Measurements from ENCODE around the gene FBLN1. TPM values are rescaled to one million over a fixed set of nuclear protein-coding genes. Genes with fewer than 3 reads are reported as not detected.
"Not testable (repeated sequence)": the region's sequence is repeated elsewhere in the genome, so short reads cannot be mapped to it uniquely, and the experiment has no call there.

Gene FBLN1
- total and polyA plus RNA-seq, 2 donors (not counting 1 experiment from before 2014, with no cell fraction given): not detected

DNA sequence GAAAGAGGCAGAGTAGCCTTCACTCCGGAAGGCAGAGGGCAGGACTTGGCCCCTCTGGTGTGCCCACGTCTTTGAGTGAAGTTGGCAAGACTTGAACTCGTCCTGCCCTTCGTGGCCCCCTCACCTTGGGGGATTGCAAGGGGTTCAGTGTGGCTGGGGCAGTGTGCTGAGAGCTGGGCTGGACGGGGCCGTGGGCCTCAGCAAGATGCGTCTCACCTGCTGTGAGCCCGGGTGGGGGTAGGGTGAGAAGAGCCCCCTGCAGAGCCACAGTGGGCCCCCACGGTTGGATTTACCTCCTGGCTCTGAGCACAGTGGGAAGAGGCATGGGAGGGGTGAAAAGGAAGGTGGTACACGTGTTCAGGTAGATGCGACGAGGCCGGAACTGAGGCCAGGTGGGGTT is 87.6 kb downstream of the FBLN1 start:
- H3K27ac Mint-ChIP-seq: no peak overlapping the region
- H3K4me3 Mint-ChIP-seq: no peak overlapping the region
- H3K9me3 ChIP-seq (ENCODE audit: control extremely low read depth in 1 of 3, control insufficient read depth in 2 of 3, insufficient read depth in 1 of 3, low read length in 2 of 3): peaks cover 0 to 2% (median 0%) of the 10 kb centered on the region in 3 donors
- no peaks in the 10 kb centered on the region for H3K36me3 ChIP-seq (replicated peaks in 1 of 2; ENCODE audit: control extremely low read depth in 1 of 2, control insufficient read depth in 1 of 2, extremely low read depth in 1 of 2, insufficient read depth in 2 of 2, low read length in 1 of 2)
- no peaks in the 10 kb centered on the region for H4K20me1 ChIP-seq (ENCODE audit: control insufficient read depth, insufficient read depth, low read length, poor library complexity, severe bottlenecking)
- TF ChIP-seq, protein P1, sequence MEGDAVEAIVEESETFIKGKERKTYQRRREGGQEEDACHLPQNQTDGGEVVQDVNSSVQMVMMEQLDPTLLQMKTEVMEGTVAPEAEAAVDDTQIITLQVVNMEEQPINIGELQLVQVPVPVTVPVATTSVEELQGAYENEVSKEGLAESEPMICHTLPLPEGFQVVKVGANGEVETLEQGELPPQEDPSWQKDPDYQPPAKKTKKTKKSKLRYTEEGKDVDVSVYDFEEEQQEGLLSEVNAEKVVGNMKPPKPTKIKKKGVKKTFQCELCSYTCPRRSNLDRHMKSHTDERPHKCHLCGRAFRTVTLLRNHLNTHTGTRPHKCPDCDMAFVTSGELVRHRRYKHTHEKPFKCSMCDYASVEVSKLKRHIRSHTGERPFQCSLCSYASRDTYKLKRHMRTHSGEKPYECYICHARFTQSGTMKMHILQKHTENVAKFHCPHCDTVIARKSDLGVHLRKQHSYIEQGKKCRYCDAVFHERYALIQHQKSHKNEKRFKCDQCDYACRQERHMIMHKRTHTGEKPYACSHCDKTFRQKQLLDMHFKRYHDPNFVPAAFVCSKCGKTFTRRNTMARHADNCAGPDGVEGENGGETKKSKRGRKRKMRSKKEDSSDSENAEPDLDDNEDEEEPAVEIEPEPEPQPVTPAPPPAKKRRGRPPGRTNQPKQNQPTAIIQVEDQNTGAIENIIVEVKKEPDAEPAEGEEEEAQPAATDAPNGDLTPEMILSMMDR (IDR thresholded peaks at IDR 0.05): no peak
- no peak for TF ChIP-seq EZH2 (IDR thresholded peaks at IDR 0.05; ENCODE audit: borderline replicate concordance, insufficient read depth, low read depth, low read length, poor library complexity, severe bottlenecking)
- ATAC-seq (ENCODE audit: low read depth): no peak
- no peak overlapping the region for H3K27ac ChIP-seq (ENCODE audit: low read length in 2 of 2)
- H3K4me1 Mint-ChIP-seq: no peaks in the 10 kb centered on the region
- peaks cover 16% of the 10 kb centered on the region for H3K27me3 Mint-ChIP-seq
- POLR2A ChIA-PET: no interaction called here
- peaks cover 0 to 3% (median 0%) of the 10 kb centered on the region in 4 experiments for H3K27me3 ChIP-seq (replicated peaks in 1 of 4; ENCODE audit: control extremely low read depth in 1 of 4, control insufficient read depth in 3 of 4, insufficient read depth in 4 of 4, low read length in 3 of 4)
- CTCF ChIA-PET: no interaction called here
- H3K9me3 Mint-ChIP-seq (ENCODE audit: insufficient read depth): no peaks in the 10 kb centered on the region
- H3K79me2 ChIP-seq (ENCODE audit: control insufficient read depth, insufficient read depth, low read length): no peaks in the 10 kb centered on the region
- no peak overlapping the region for H3K4me3 ChIP-seq (ENCODE audit: control extremely low read depth in 1 of 5, extremely low read depth in 1 of 5, insufficient read depth in 1 of 5, low read depth in 2 of 5, low read length in 4 of 5)
- no peak for DNase-seq
- WGBS (ENCODE audit: insufficient coverage): 90% methylated on average over 13 of the region's 13 CpGs
- H3K4me1 ChIP-seq (ENCODE audit: control insufficient read depth in 2 of 2, insufficient read depth in 2 of 2, low read length in 2 of 2): no peaks in the 10 kb centered on the region
- intact Hi-C loops (cut with micrococcal nuclease): no loop called here
- no peak overlapping the region for H3K4me2 ChIP-seq (replicated peaks; ENCODE audit: low read depth, low read length, poor library complexity, severe bottlenecking)
- H2AFZ ChIP-seq (ENCODE audit: insufficient read depth, low read depth, low read length, poor library complexity, severe bottlenecking): no peak overlapping the region
- no peak overlapping the region for H3K9ac ChIP-seq (ENCODE audit: low read length)

DNA sequence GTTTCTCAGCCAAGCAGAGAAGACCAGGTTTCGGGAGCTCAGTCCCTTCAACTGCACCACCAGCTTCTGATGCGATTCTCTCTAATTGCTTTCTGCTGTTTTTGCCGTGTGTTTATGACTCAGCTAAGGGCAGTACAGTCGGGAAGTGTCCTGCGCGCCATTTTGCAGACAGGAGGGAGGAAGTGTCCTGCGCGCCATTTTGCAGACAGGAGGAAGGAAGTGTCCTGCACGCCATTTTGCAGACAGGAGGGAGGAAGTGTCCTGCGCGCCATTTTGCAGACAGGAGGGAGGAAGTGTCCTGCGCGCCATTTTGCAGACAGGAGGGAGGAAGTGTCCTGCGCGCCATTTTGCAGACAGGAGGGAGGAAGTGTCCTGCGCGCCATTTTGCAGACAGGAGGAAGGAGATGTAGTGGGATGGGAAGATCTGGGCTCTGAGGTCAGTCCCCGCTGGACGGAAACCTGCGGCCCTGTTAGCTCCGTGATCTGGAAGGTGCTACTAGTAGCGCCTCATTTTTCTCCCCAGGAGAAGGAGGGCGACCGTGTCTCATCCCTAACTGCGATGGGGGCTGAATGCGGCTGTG is 89.0 kb downstream of the FBLN1 start:
- ATAC-seq (ENCODE audit: low read depth); H3K36me3 ChIP-seq (replicated peaks in 1 of 2; ENCODE audit: control extremely low read depth in 1 of 2, control insufficient read depth in 1 of 2, extremely low read depth in 1 of 2, insufficient read depth in 2 of 2, low read length in 1 of 2); H3K4me1 Mint-ChIP-seq; H3K9ac ChIP-seq (ENCODE audit: low read length); DNase-seq; CTCF ChIA-PET; H3K27ac ChIP-seq (ENCODE audit: low read length in 2 of 2); POLR2A ChIA-PET; H2AFZ ChIP-seq (ENCODE audit: insufficient read depth, low read depth, low read length, poor library complexity, severe bottlenecking); H3K4me3 Mint-ChIP-seq; intact Hi-C loops (cut with micrococcal nuclease); H3K4me2 ChIP-seq (replicated peaks; ENCODE audit: low read depth, low read length, poor library complexity, severe bottlenecking); H3K4me1 ChIP-seq (ENCODE audit: control insufficient read depth in 2 of 2, insufficient read depth in 2 of 2, low read length in 2 of 2); H4K20me1 ChIP-seq (ENCODE audit: control insufficient read depth, insufficient read depth, low read length, poor library complexity, severe bottlenecking); H3K9me3 ChIP-seq (ENCODE audit: control extremely low read depth in 1 of 3, control insufficient read depth in 2 of 3, insufficient read depth in 1 of 3, low read length in 2 of 3); H3K79me2 ChIP-seq (ENCODE audit: control insufficient read depth, insufficient read depth, low read length); H3K27me3 ChIP-seq (replicated peaks in 1 of 4; ENCODE audit: control extremely low read depth in 1 of 4, control insufficient read depth in 3 of 4, insufficient read depth in 4 of 4, low read length in 3 of 4); H3K27ac Mint-ChIP-seq; H3K9me3 Mint-ChIP-seq (ENCODE audit: insufficient read depth); H3K4me3 ChIP-seq (ENCODE audit: control extremely low read depth in 1 of 5, extremely low read depth in 1 of 5, insufficient read depth in 1 of 5, low read depth in 2 of 5, low read length in 4 of 5): not testable (repeated sequence)
- 98% methylated on average over 15 of the region's 26 CpGs for WGBS (ENCODE audit: insufficient coverage)
- H3K27me3 Mint-ChIP-seq: peaks cover 16% of the 10 kb centered on the region

Measured in B cell (primary cell).